H1 (cell line): ENCODE data around the gene BRSK2. TPM values are rescaled to one million over a fixed set of nuclear protein-coding genes. Genes with fewer than 3 reads are reported as not detected.

Source experiments
- CREB1 ChIP-seq: IDR thresholded peaks from 2 replicates; pipeline ENCODE4 v1.6.1; 2012; ENCODE audit warnings: inconsistent platforms
- HDAC2 ChIP-seq, 2 experiments: fragments of 300-600 bp in 1 of 2; sonication (generic) in 1 of 2; IDR thresholded peaks; 2 replicates each; pipeline ENCODE4 v1.6.1; 2011 to 2012; ENCODE audit warnings: low read depth in 2 of 2, low read length in 2 of 2, mild to moderate bottlenecking in 2 of 2, moderate library complexity in 2 of 2, borderline replicate concordance in 1 of 2, inconsistent platforms in 1 of 2
- KDM4A ChIP-seq: IDR thresholded peaks from one replicate; pipeline ENCODE4 v1.7.1; 2012; ENCODE audit warnings: low read depth, mild to moderate bottlenecking, moderate library complexity, low read length, inconsistent platforms; ENCODE audit not compliant: severe bottlenecking
- NRF1 ChIP-seq: IDR thresholded peaks from 2 replicates; pipeline ENCODE4 v1.6.1; 2011; ENCODE audit warnings: mild to moderate bottlenecking, low read depth, low read length, improper control_type of control experiment
- RAD21 ChIP-seq, 2 experiments: IDR thresholded peaks in 1 of 2; conservative IDR thresholded peaks in 1 of 2; 2 replicates each; pipeline ENCODE4 v1.6.1; 2011; ENCODE audit warnings: low read depth in 2 of 2, low read length in 2 of 2, improper control_type of control experiment in 1 of 2, inconsistent platforms in 1 of 2, mild to moderate bottlenecking in 1 of 2, moderate library complexity in 1 of 2
- SAP30 ChIP-seq: fragments of 300-600 bp; sonication (generic); IDR thresholded peaks from 2 replicates; pipeline ENCODE4 v1.7.1; 2012; ENCODE audit warnings: low read length, moderate library complexity, mild to moderate bottlenecking, inconsistent platforms; ENCODE audit not compliant: insufficient read depth, insufficient replicate concordance
- SIRT6 ChIP-seq: IDR thresholded peaks from one replicate; pipeline ENCODE4 v1.7.1; 2012; ENCODE audit warnings: low read length, inconsistent platforms
- SRF ChIP-seq: IDR thresholded peaks from 2 replicates; pipeline ENCODE4 v1.6.1; 2011; ENCODE audit warnings: mild to moderate bottlenecking, low read depth, low read length, moderate library complexity
- SUZ12 ChIP-seq: fragments of 200-600 bp; sonication (generic); IDR thresholded peaks from 2 replicates; pipeline ENCODE4 v1.6.1; 2012; ENCODE audit warnings: mild to moderate bottlenecking, inconsistent platforms, low read length, moderate library complexity, mixed read lengths
- TAF1 ChIP-seq: IDR thresholded peaks from 2 replicates; pipeline ENCODE4 v1.6.1; 2011; ENCODE audit warnings: mild to moderate bottlenecking, low read depth, low read length
- TCF12 ChIP-seq: IDR thresholded peaks from 2 replicates; pipeline ENCODE4 v1.6.1; 2011; ENCODE audit warnings: low read depth, mild to moderate bottlenecking, low read length
- polyA plus RNA-seq, 7 experiments: library from polyadenylated mRNA; depleted of rRNA in 3 of 7; stranded (reverse) in 5 of 7; unstranded in 2 of 7; fragments of >200 nt in 5 of 7; fragments of 200-250 nt in 2 of 7; gene quantifications; 1 replicate in 5 of 7; 2 replicates in 1 of 7; 4 replicates in 1 of 7; pipeline versions ENCODE4 v1.2.1 to v1.2.3, GENCODE V29; 2011 to 2013; ENCODE audit warnings: missing spikeins in 2 of 7, mixed read lengths in 2 of 7
- total RNA-seq: library from RNA; stranded (reverse); fragmentation: NEBNext Ultra II Directional; extraction: Animal tissue kit (Norgen Biotek cat#: 25700); gene quantifications from 2 replicates; pipeline ENCODE4 v1.2.1, GENCODE V29; 2021

BRSK2 gene
- total and polyA plus RNA-seq, 2 of the 8 experiments (the other 6 are each of a cell fraction or from before 2014, with no cell fraction given), result 17.3 to 27.1 TPM

DNA sequence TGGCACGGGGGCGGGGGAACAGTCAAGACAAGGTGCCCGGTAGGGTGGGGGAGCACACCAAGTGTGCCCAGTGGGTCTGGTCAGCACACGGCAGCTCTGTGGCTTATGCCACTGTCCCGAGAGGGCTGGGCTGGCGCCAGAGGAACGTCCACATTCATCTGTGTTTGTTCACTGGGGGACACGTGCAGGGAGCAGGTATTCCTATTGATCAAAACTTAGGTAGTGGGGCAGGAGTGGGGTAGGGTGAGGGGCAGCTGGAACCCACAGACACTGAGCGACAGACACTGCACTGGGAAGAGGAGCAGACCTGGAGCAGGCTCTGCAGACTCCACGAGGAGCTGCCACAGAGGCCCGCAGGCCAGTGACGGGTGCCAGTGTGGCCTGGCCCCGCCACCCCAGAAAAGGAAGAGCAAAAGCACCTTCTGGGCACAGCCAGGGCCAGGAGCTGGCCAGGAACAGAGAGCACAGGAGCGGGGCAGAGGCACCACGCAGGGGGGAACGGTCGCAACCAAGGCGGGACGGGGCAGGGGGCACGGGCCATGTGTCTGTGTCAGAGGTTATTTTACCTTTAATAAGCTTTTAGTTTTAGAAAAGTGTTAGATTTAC lies 98.9 kb downstream of the BRSK2 start (continued):
- TF ChIP-seq KDM4A (no peak), HDAC2 (IDR thresholded peaks at IDR 0.05; ENCODE audit: borderline replicate concordance in 1 of 2, low read depth in 2 of 2, low read length in 2 of 2) (no peak), TCF12 (no peak), TAF1 (no peak), SUZ12 (no peak), CREB1 (no peak), SAP30 (no peak), SRF (no peak), RAD21 (IDR thresholded peaks at IDR 0.05 in 1 of 2, conservative IDR thresholded peaks at IDR 0.05 in 1 of 2; ENCODE audit: low read depth in 2 of 2, low read length in 2 of 2) (no peak), SIRT6 (no peak), NRF1 (no peak)
- TF ChIP-seq, all 59 proteins: peak for 0
